OCI-LY7 (cell line): ENCODE measurements around the gene KAT6B. TPM values are rescaled to one million over a fixed set of nuclear protein-coding genes. Genes with fewer than 3 reads are reported as not detected.

Experiments used
- BruUV-seq: library from RNA; stranded (reverse); fragments of 400-500 nt; replicated peaks from 2 replicates; lab custom pipeline; 2021; lab: Mats Ljungman, UMichigan
- CTCF ChIA-PET: fragments of 300-600 bp; sonication (Branson Sonifier 250); formaldehyde crosslinking; loops from one replicate; lab custom pipeline; 2022; ENCODE audit warnings: antibody characterized with exemption; ENCODE audit not compliant: unreplicated experiment; lab: Charles Lee
- POLR2A ChIA-PET: fragments of 300-600 bp; sonication (Branson Sonifier 250); formaldehyde crosslinking; loops from one replicate; lab custom pipeline; 2022; ENCODE audit warnings: antibody characterized with exemption; lab: Charles Lee
- DNase-seq: peaks from one replicate; pipeline ENCODE4 v3.0.0-alpha.2; 2015; ENCODE audit warnings: low spot score
- H2AFZ ChIP-seq: fragments of 200-600 bp; sonication (generic), shearing (Covaris generic); 2 replicates; pipeline ENCODE4 v1.6.1; 2014; ENCODE audit warnings: mild to moderate bottlenecking, antibody characterized with exemption, low read length, moderate library complexity
- H3K27ac ChIP-seq: fragments of 200-600 bp; sonication (generic); 2 replicates; pipeline ENCODE4 v1.5.1; 2014; ENCODE audit warnings: mixed run types, low read depth, mild to moderate bottlenecking, moderate library complexity, low read length, inconsistent platforms; ENCODE audit not compliant: poor library complexity, severe bottlenecking
- H3K36me3 ChIP-seq: fragments of 200-600 bp; sonication (generic); 2 replicates; pipeline ENCODE4 v1.6.1; 2014; ENCODE audit warnings: mild to moderate bottlenecking, antibody characterized with exemption, low read length, moderate library complexity, mixed read lengths; ENCODE audit not compliant: insufficient read depth
- H3K4me1 ChIP-seq: fragments of 200-600 bp; sonication (generic); 2 replicates; pipeline ENCODE4 v1.5.1; 2014; ENCODE audit warnings: mild to moderate bottlenecking, low read length; ENCODE audit not compliant: insufficient read depth, poor library complexity, severe bottlenecking
- H3K4me2 ChIP-seq: fragments of 200-600 bp; sonication (generic); 2 replicates; pipeline ENCODE4 v1.6.1; 2014; ENCODE audit warnings: mild to moderate bottlenecking, low read length
- H3K4me3 ChIP-seq: fragments of 200-600 bp; sonication (generic); 2 replicates; pipeline ENCODE4 v1.5.1; 2014; ENCODE audit warnings: mild to moderate bottlenecking, low read depth, low read length; ENCODE audit not compliant: poor library complexity, severe bottlenecking
- H3K79me2 ChIP-seq: fragments of 200-600 bp; sonication (generic); 2 replicates; pipeline ENCODE4 v1.6.1; 2016; ENCODE audit warnings: low read depth, mild to moderate bottlenecking, low read length, moderate library complexity, mixed read lengths; ENCODE audit not compliant: insufficient read depth
- H3K9me2 ChIP-seq: fragments of 200-600 bp; sonication (generic); 2 replicates; pipeline ENCODE4 v1.6.1; 2016; ENCODE audit warnings: mild to moderate bottlenecking, low read length, mixed read lengths; ENCODE audit not compliant: insufficient read depth
- H3K9me3 ChIP-seq: fragments of 200-600 bp; sonication (generic); 2 replicates; pipeline ENCODE4 v1.6.1; 2014; ENCODE audit warnings: mild to moderate bottlenecking, mixed run types, low read length, mixed read lengths
- H4K20me1 ChIP-seq: fragments of 200-600 bp; sonication (generic); 2 replicates; pipeline ENCODE4 v1.6.1; 2014; ENCODE audit warnings: mild to moderate bottlenecking, antibody characterized with exemption, low read length, moderate library complexity, mixed read lengths; ENCODE audit not compliant: insufficient read depth
- EZH2phosphoT487 ChIP-seq: fragments of 200-600 bp; sonication (generic); IDR thresholded peaks from 2 replicates; pipeline ENCODE4 v1.6.1; 2018; ENCODE audit warnings: low read depth, borderline replicate concordance, mild to moderate bottlenecking, mixed run types, antibody characterized with exemption, low read length, moderate library complexity, mixed read lengths
- intact Hi-C: fragments of 100-400 bp; cut with micrococcal nuclease; formaldehyde crosslinking; loops from one replicate; pipeline ENCODE4 v1.10.0; 2022; ENCODE audit not compliant: unreplicated experiment
- total RNA-seq, 2 experiments: library from RNA; depleted of rRNA in 1 of 2; stranded (reverse); fragments of >200 nt in 1 of 2; shearing (Covaris generic) in 1 of 2; gene quantifications; 2 replicates each; pipeline ENCODE4 v1.2.3, GENCODE V29; 2014 to 2022
- TF ChIP-seq, protein P1 (sequence below): fragments of 200-600 bp; sonication (generic); conservative IDR thresholded peaks from 2 replicates; pipeline ENCODE4 v1.5.1; 2014; ENCODE audit warnings: mild to moderate bottlenecking, antibody characterized with exemption, low read length, moderate library complexity, mixed read lengths

Gene KAT6B
- total RNA-seq, 2 experiments from 2014 or later, result 20.8 to 40.8 TPM

DNA sequence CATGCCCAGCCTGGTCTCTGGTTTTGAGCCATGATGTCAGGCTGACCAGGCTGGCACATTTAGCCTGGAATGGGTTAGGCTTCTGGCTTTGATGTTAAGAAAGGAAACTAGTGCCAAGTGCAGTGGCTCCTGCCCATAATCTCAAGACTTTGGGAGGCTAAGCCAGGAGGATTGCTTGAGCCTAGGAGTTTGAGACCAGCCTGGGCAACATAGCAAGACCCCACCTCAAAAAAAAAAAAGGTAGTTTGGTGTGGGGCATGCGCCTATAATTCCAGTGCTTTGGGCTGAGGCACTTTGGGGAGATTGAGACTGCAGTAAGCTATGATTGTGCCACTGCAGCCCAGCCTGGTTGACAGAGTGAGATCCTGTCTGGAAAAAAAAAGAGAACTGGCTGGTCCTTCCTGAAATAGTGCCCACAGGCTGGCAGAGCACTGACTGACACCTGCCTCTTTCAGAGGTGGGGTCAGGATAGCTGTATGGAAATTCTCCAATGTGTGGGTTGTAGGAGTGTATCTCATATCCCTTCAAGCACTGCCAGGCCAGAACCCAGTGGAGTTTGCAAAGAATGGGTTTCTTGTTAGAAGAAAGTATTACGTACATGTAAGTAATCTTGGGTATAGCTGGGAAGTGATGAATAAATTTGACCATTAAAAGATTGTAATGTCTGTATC is 61.3 kb downstream of the KAT6B start:
- Histone ChIP-seq H3K4me2 (no peak overlapping the region), H4K20me1 (no peaks in the 10 kb centered on the region), H3K9me3 (no peaks in the 10 kb centered on the region), H3K79me2 (no peaks in the 10 kb centered on the region), H3K36me3 (no peaks in the 10 kb centered on the region), H3K4me3 (no peak overlapping the region), H2AFZ (no peak overlapping the region), H3K27ac (no peak overlapping the region), H3K4me1 (no peaks in the 10 kb centered on the region), H3K9me2 (no peaks in the 10 kb centered on the region)
- BruUV-seq, result no TSS peak
- DNase-seq, result no peak
- ChIA-PET POLR2A (no interaction called here), CTCF (no interaction called here)
- TF ChIP-seq, protein P1, sequence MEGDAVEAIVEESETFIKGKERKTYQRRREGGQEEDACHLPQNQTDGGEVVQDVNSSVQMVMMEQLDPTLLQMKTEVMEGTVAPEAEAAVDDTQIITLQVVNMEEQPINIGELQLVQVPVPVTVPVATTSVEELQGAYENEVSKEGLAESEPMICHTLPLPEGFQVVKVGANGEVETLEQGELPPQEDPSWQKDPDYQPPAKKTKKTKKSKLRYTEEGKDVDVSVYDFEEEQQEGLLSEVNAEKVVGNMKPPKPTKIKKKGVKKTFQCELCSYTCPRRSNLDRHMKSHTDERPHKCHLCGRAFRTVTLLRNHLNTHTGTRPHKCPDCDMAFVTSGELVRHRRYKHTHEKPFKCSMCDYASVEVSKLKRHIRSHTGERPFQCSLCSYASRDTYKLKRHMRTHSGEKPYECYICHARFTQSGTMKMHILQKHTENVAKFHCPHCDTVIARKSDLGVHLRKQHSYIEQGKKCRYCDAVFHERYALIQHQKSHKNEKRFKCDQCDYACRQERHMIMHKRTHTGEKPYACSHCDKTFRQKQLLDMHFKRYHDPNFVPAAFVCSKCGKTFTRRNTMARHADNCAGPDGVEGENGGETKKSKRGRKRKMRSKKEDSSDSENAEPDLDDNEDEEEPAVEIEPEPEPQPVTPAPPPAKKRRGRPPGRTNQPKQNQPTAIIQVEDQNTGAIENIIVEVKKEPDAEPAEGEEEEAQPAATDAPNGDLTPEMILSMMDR, result no peak
- TF ChIP-seq EZH2phosphoT487, result no peak
- intact Hi-C loops, result no loop called here

DNA sequence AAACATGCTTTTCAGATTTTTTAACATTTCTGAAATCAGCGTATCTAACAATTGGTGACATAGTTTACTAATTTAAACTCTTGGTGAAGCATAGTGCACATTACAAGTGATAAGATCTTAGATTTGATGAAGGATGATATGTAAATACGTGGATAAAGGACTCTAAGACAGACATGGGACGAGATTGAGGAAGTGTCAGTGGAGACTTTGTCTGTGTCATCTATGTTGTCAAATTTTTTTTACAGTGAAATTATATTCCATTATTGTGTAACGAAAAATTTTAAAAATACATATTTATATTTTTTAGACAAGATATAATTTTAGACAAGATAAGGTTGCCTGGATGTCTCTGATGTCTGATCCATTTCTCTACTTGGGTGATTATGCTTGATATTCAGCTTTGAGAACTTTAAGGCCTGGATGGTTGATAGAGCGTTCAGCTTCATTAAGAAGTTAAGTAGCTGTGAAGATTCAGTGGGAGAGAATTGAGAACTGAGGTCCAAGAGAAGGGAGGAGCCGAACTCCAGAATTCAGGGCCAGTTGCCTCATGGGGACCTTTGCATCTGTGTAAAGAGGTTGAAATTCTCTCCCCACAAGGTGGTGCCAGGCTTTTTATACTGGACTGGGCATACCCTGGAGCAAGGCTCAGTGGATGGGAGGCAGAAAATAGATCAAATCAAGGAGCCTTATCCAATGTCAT is 62.7 kb downstream of the KAT6B start:
- H3K4me1 ChIP-seq, result no peaks in the 10 kb centered on the region
- intact Hi-C loops, result no loop called here

More for the DNA sequence above, 62.7 kb downstream of the KAT6B start:
- BruUV-seq, result TSS peak; percentile 13
- Histone ChIP-seq H3K4me3 (no peak overlapping the region), H3K9me2 (no peaks in the 10 kb centered on the region), H3K79me2 (no peaks in the 10 kb centered on the region), H3K27ac (no peak overlapping the region), H4K20me1 (no peaks in the 10 kb centered on the region), H3K36me3 (no peaks in the 10 kb centered on the region), H3K9me3 (no peaks in the 10 kb centered on the region), H2AFZ (no peak overlapping the region), H3K4me2 (no peak overlapping the region)
- TF ChIP-seq, protein P1, result 0 out of 2 replicates have a peak, but pooled peaks have one; percentile 24
- TF ChIP-seq EZH2phosphoT487, result no peak
- DNase-seq, result no peak
- POLR2A ChIA-PET, result interaction anchor here (0.5 to 0.6 kb wide), 2 partner anchors 36 to 768 kb away, joined by 3 to 4 read pairs; no protein-coding TSS in a partner anchor
- CTCF ChIA-PET, result no interaction called here
